ENCODE measurements around the gene C1QTNF2.

Gene C1QTNF2

GRCh38 chr5:160369990-160370712, at the start of gene C1QTNF2:
Gene C1QTNF2 (minus strand): TSS chr5:160370626. CDS start chr5:160355011, 15,615 bp downstream.
- DNase-seq (ENCODE audit: low spot score), result peak; percentile 53

GRCh38 chr5:160420331-160420610, 49.8 kb upstream of the C1QTNF2 start:
- DNase-seq (ENCODE audit: low spot score), result no peak

- DNase-seq (ENCODE audit: low spot score), result peak; percentile 27
These were observed 49.3 kb upstream of the C1QTNF2 start for GRCh38 chr5:160419458-160420330.

GRCh38 chr5:160418561-160419457, 48.4 kb upstream of the C1QTNF2 start, which contains the start of gene SLU7:
Gene SLU7 (minus strand): TSS chr5:160419081. CDS start chr5:160415294, 3,787 bp downstream.
- DNase-seq (ENCODE audit: low spot score), result peak; percentile 94

- DNase-seq (ENCODE audit: low spot score), result peak; percentile 96
These were observed 29.3 kb upstream of the C1QTNF2 start, which contains the start of gene FAM200C for GRCh38 chr5:160399402-160400353. Gene FAM200C (minus strand): TSS chr5:160400054. CDS start chr5:160395490, 4,564 bp downstream.

GRCh38 chr5:160398806-160399205, 28.4 kb upstream of the C1QTNF2 start:
- peak; percentile 74 for DNase-seq (ENCODE audit: low spot score)

- no peak for DNase-seq (ENCODE audit: low spot score)
These were observed 27.1 kb upstream of the C1QTNF2 start for GRCh38 chr5:160397492-160397891.

- no peak for DNase-seq (ENCODE audit: low spot score)
These were observed 24.7 kb upstream of the C1QTNF2 start for GRCh38 chr5:160395111-160395510.

- DNase-seq (ENCODE audit: low spot score), result peak; percentile 56
These were observed 20.6 kb upstream of the C1QTNF2 start for GRCh38 chr5:160390787-160391696.

- DNase-seq (ENCODE audit: low spot score), result no peak
These were observed 17.0 kb upstream of the C1QTNF2 start for GRCh38 chr5:160387445-160387844.

- no peak for DNase-seq (ENCODE audit: low spot score)
These were observed 15.1 kb upstream of the C1QTNF2 start for GRCh38 chr5:160385496-160385895.

- DNase-seq (ENCODE audit: low spot score), result no peak
These were observed 14.3 kb upstream of the C1QTNF2 start for GRCh38 chr5:160384681-160385080.

GRCh38 chr5:160382346-160382745, 11.9 kb upstream of the C1QTNF2 start:
- no peak for DNase-seq (ENCODE audit: low spot score)

GRCh38 chr5:160380041-160380440, 9.6 kb upstream of the C1QTNF2 start:
- DNase-seq (ENCODE audit: low spot score), result no peak

- DNase-seq (ENCODE audit: low spot score), result no peak
These were observed 9.1 kb upstream of the C1QTNF2 start for GRCh38 chr5:160379511-160379910.

GRCh38 chr5:160378330-160378729, 7.9 kb upstream of the C1QTNF2 start:
- DNase-seq (ENCODE audit: low spot score), result no peak

GRCh38 chr5:160377651-160378050, 7.2 kb upstream of the C1QTNF2 start:
- DNase-seq (ENCODE audit: low spot score), result no peak

GRCh38 chr5:160376416-160376815, 6.0 kb upstream of the C1QTNF2 start:
- no peak for DNase-seq (ENCODE audit: low spot score)

GRCh38 chr5:160375701-160376100, 5.3 kb upstream of the C1QTNF2 start:
- no peak for DNase-seq (ENCODE audit: low spot score)

- no peak for DNase-seq (ENCODE audit: low spot score)
These were observed 4.7 kb upstream of the C1QTNF2 start for GRCh38 chr5:160375166-160375565.
